Breast epithelium (tissue), 3 donors: ENCODE results near the gene TNP2.

Source experiments
- POLR2A ChIP-seq: fragments of 450-650 bp; IDR thresholded peaks from one replicate; pipeline ENCODE4 v1.6.1; 2016; ENCODE audit warnings: antibody characterized with exemption, mild to moderate bottlenecking, moderate library complexity
- POLR2AphosphoS5 ChIP-seq, 3 donors: sonication (generic); formaldehyde crosslinking; IDR thresholded peaks; one replicate each; pipeline ENCODE4 v1.6.1; 2017; ENCODE audit warnings: antibody characterized with exemption in 3 of 3
- TF ChIP-seq, protein P1 (sequence below), 3 donors: fragments of 450-650 bp; IDR thresholded peaks; one replicate each; pipeline ENCODE4 v1.5.1; 2016 to 2017; ENCODE audit warnings: antibody characterized with exemption in 3 of 3, mild to moderate bottlenecking in 3 of 3, moderate library complexity in 3 of 3

DNA sequence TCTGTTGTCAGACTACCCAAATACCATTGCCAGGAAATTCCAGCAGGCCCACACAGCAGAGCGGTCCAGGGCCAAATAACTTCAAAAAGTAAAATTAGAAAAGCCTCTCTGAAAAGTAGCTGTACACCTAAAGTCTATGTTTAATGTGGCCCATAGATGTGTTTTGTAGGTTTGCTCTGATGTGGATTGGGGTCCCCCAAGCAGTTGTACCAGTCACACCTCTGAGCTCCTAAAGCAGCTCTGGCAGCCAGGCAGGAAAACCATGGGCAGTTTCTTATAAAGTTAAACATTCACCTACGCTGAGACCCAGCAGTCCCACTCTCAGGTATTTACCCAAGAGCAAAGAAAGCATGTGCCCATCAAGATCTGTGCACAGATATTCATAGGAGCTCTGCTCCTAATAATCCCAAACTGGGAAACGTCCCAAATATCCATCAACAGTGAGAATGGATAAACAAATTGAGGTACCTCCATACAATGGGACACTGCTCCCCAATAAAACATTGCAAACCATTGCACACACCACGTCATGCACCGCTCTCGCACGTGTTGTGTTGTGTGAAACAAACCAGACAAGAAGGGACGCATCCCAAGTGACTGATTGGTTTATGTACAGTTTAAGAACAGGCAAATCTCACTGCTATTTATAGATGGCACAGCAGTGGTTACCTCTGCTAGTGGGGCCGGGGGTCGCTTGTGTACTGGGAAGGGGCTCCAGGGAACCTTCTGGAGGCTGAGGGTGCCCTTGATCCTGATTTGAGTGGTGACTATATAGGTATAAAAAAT lies 27.8 kb upstream of the TNP2 start:
- TF ChIP-seq, protein P1, sequence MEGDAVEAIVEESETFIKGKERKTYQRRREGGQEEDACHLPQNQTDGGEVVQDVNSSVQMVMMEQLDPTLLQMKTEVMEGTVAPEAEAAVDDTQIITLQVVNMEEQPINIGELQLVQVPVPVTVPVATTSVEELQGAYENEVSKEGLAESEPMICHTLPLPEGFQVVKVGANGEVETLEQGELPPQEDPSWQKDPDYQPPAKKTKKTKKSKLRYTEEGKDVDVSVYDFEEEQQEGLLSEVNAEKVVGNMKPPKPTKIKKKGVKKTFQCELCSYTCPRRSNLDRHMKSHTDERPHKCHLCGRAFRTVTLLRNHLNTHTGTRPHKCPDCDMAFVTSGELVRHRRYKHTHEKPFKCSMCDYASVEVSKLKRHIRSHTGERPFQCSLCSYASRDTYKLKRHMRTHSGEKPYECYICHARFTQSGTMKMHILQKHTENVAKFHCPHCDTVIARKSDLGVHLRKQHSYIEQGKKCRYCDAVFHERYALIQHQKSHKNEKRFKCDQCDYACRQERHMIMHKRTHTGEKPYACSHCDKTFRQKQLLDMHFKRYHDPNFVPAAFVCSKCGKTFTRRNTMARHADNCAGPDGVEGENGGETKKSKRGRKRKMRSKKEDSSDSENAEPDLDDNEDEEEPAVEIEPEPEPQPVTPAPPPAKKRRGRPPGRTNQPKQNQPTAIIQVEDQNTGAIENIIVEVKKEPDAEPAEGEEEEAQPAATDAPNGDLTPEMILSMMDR (IDR thresholded peaks at IDR 0.05): no peak
- no peak for TF ChIP-seq POLR2A
- TF ChIP-seq POLR2AphosphoS5 (IDR thresholded peaks at IDR 0.05): no peak
